ENCODE measurements around the gene DIPK1C.

DIPK1C gene

GRCh38 chr18:74436158-74436769 is 20.8 kb downstream of the DIPK1C start:
- no peaks in the 10 kb centered on the region for H3K9me3 ChIP-seq (ENCODE audit: control insufficient read depth, low read length)
- H3K36me3 ChIP-seq (ENCODE audit: control insufficient read depth, insufficient read depth, low read length), result no peaks in the 10 kb centered on the region
- 66 to 76% methylated on average over 10 to 11 of the region's 14 CpGs for WGBS, 2 experiments (ENCODE audit: insufficient coverage in 2 of 2)
- no peaks in the 10 kb centered on the region for H3K4me1 ChIP-seq (ENCODE audit: control insufficient read depth, insufficient read depth, low read length, poor library complexity, severe bottlenecking)
- no peak overlapping the region for H3K27ac ChIP-seq (ENCODE audit: low read depth, low read length, severe bottlenecking)
- H3K4me3 ChIP-seq (ENCODE audit: extremely low read depth, insufficient read depth, low read length, poor library complexity, severe bottlenecking), result no peak overlapping the region

GRCh38 chr18:74435740-74436139 is 21.4 kb downstream of the DIPK1C start:
- no peak overlapping the region for H3K27ac ChIP-seq (ENCODE audit: low read depth, low read length, severe bottlenecking)
- no peaks in the 10 kb centered on the region for H3K4me1 ChIP-seq (ENCODE audit: control insufficient read depth, insufficient read depth, low read length, poor library complexity, severe bottlenecking)
- 79 to 87% methylated on average over 3 to 4 of the region's 4 CpGs for WGBS, 2 experiments (ENCODE audit: insufficient coverage in 2 of 2)
- no peaks in the 10 kb centered on the region for H3K36me3 ChIP-seq (ENCODE audit: control insufficient read depth, insufficient read depth, low read length)
- no peaks in the 10 kb centered on the region for H3K9me3 ChIP-seq (ENCODE audit: control insufficient read depth, low read length)
- H3K4me3 ChIP-seq (ENCODE audit: extremely low read depth, insufficient read depth, low read length, poor library complexity, severe bottlenecking), result no peak overlapping the region

- WGBS, 2 experiments (ENCODE audit: insufficient coverage in 2 of 2), result 86 to 90% methylated on average over 9 to 11 of the region's 11 CpGs
- H3K4me3 ChIP-seq (ENCODE audit: extremely low read depth, insufficient read depth, low read length, poor library complexity, severe bottlenecking), result no peak overlapping the region
- no peak overlapping the region for H3K27ac ChIP-seq (ENCODE audit: low read depth, low read length, severe bottlenecking)
- H3K9me3 ChIP-seq (ENCODE audit: control insufficient read depth, low read length), result no peaks in the 10 kb centered on the region
- peaks cover 2% of the 10 kb centered on the region for H3K4me1 ChIP-seq (ENCODE audit: control insufficient read depth, insufficient read depth, low read length, poor library complexity, severe bottlenecking)
- H3K36me3 ChIP-seq (ENCODE audit: control insufficient read depth, insufficient read depth, low read length), result no peaks in the 10 kb centered on the region
Measured at GRCh38 chr18:74434466-74434865, 22.6 kb downstream of the DIPK1C start.

- WGBS, 2 experiments (ENCODE audit: insufficient coverage in 2 of 2), result 76 to 78% methylated on average over 9 to 13 of the region's 15 CpGs
- H3K9me3 ChIP-seq (ENCODE audit: control insufficient read depth, low read length), result no peaks in the 10 kb centered on the region
- H3K4me1 ChIP-seq (ENCODE audit: control insufficient read depth, insufficient read depth, low read length, poor library complexity, severe bottlenecking), result peaks cover 2% of the 10 kb centered on the region
- no peak overlapping the region for H3K27ac ChIP-seq (ENCODE audit: low read depth, low read length, severe bottlenecking)
- H3K36me3 ChIP-seq (ENCODE audit: control insufficient read depth, insufficient read depth, low read length), result no peaks in the 10 kb centered on the region
- H3K4me3 ChIP-seq (ENCODE audit: extremely low read depth, insufficient read depth, low read length, poor library complexity, severe bottlenecking), result no peak overlapping the region
Measured at GRCh38 chr18:74430806-74431571, 26.1 kb downstream of the DIPK1C start.

GRCh38 chr18:74430231-74430630 is 26.9 kb downstream of the DIPK1C start:
- Histone ChIP-seq H3K9me3 (ENCODE audit: control insufficient read depth, low read length) (peaks cover 7% of the 10 kb centered on the region), H3K27ac (ENCODE audit: low read depth, low read length, severe bottlenecking) (no peak overlapping the region), H3K4me3 (ENCODE audit: extremely low read depth, insufficient read depth, low read length, poor library complexity, severe bottlenecking) (no peak overlapping the region), H3K4me1 (ENCODE audit: control insufficient read depth, insufficient read depth, low read length, poor library complexity, severe bottlenecking) (peaks cover 2% of the 10 kb centered on the region), H3K36me3 (ENCODE audit: control insufficient read depth, insufficient read depth, low read length) (no peaks in the 10 kb centered on the region)
- 67 to 86% methylated on average over 3 to 4 of the region's 5 CpGs for WGBS, 2 experiments (ENCODE audit: insufficient coverage in 2 of 2)

- WGBS, 2 experiments (ENCODE audit: insufficient coverage in 2 of 2), result 62 to 74% methylated on average over 5 to 6 of the region's 7 CpGs
- no peaks in the 10 kb centered on the region for H3K36me3 ChIP-seq (ENCODE audit: control insufficient read depth, insufficient read depth, low read length)
- H3K4me1 ChIP-seq (ENCODE audit: control insufficient read depth, insufficient read depth, low read length, poor library complexity, severe bottlenecking), result peaks cover 2% of the 10 kb centered on the region
- no peak overlapping the region for H3K27ac ChIP-seq (ENCODE audit: low read depth, low read length, severe bottlenecking)
- peaks cover 7% of the 10 kb centered on the region for H3K9me3 ChIP-seq (ENCODE audit: control insufficient read depth, low read length)
- H3K4me3 ChIP-seq (ENCODE audit: extremely low read depth, insufficient read depth, low read length, poor library complexity, severe bottlenecking), result no peak overlapping the region
Measured at GRCh38 chr18:74429096-74429495, 28.0 kb downstream of the DIPK1C start.

- H3K4me1 ChIP-seq (ENCODE audit: control insufficient read depth, insufficient read depth, low read length, poor library complexity, severe bottlenecking), result peaks cover 2% of the 10 kb centered on the region
- peaks cover 7% of the 10 kb centered on the region for H3K9me3 ChIP-seq (ENCODE audit: control insufficient read depth, low read length)
- no peak overlapping the region for H3K27ac ChIP-seq (ENCODE audit: low read depth, low read length, severe bottlenecking)
- H3K4me3 ChIP-seq (ENCODE audit: extremely low read depth, insufficient read depth, low read length, poor library complexity, severe bottlenecking), result no peak overlapping the region
- H3K36me3 ChIP-seq (ENCODE audit: control insufficient read depth, insufficient read depth, low read length), result no peaks in the 10 kb centered on the region
- 92 to 96% methylated on average over 18 to 24 of the region's 24 CpGs for WGBS, 2 experiments (ENCODE audit: insufficient coverage in 2 of 2)
Measured at GRCh38 chr18:74427442-74428112, 29.5 kb downstream of the DIPK1C start.

GRCh38 chr18:74425876-74426275 is 31.2 kb downstream of the DIPK1C start:
- WGBS, 2 experiments (ENCODE audit: insufficient coverage in 2 of 2), result 93 to 99% methylated on average over 7 to 11 of the region's 11 CpGs
- peaks cover 2% of the 10 kb centered on the region for H3K4me1 ChIP-seq (ENCODE audit: control insufficient read depth, insufficient read depth, low read length, poor library complexity, severe bottlenecking)
- H3K9me3 ChIP-seq (ENCODE audit: control insufficient read depth, low read length), result peaks cover 7% of the 10 kb centered on the region
- H3K27ac ChIP-seq (ENCODE audit: low read depth, low read length, severe bottlenecking), result no peak overlapping the region
- no peak overlapping the region for H3K4me3 ChIP-seq (ENCODE audit: extremely low read depth, insufficient read depth, low read length, poor library complexity, severe bottlenecking)
- no peaks in the 10 kb centered on the region for H3K36me3 ChIP-seq (ENCODE audit: control insufficient read depth, insufficient read depth, low read length)

- WGBS, 2 experiments (ENCODE audit: insufficient coverage in 2 of 2), result 91 to 100% methylated on average over 4 of the region's 4 CpGs
- Histone ChIP-seq H3K36me3 (ENCODE audit: control insufficient read depth, insufficient read depth, low read length) (no peaks in the 10 kb centered on the region), H3K4me3 (ENCODE audit: extremely low read depth, insufficient read depth, low read length, poor library complexity, severe bottlenecking) (no peak overlapping the region), H3K27ac (ENCODE audit: low read depth, low read length, severe bottlenecking) (no peak overlapping the region), H3K9me3 (ENCODE audit: control insufficient read depth, low read length) (peaks cover 7% of the 10 kb centered on the region), H3K4me1 (ENCODE audit: control insufficient read depth, insufficient read depth, low read length, poor library complexity, severe bottlenecking) (no peaks in the 10 kb centered on the region)
Measured at GRCh38 chr18:74425161-74425560, 31.9 kb downstream of the DIPK1C start.

- Histone ChIP-seq H3K4me1 (ENCODE audit: control insufficient read depth, insufficient read depth, low read length, poor library complexity, severe bottlenecking) (no peaks in the 10 kb centered on the region), H3K27ac (ENCODE audit: low read depth, low read length, severe bottlenecking) (no peak overlapping the region), H3K9me3 (ENCODE audit: control insufficient read depth, low read length) (peaks cover 7% of the 10 kb centered on the region), H3K36me3 (ENCODE audit: control insufficient read depth, insufficient read depth, low read length) (no peaks in the 10 kb centered on the region), H3K4me3 (ENCODE audit: extremely low read depth, insufficient read depth, low read length, poor library complexity, severe bottlenecking) (no peak overlapping the region)
- WGBS, 2 experiments (ENCODE audit: insufficient coverage in 2 of 2), result 71 to 100% methylated on average over 1 to 2 of the region's 3 CpGs
Measured at GRCh38 chr18:74422541-74422940, 34.6 kb downstream of the DIPK1C start.
